GM21367 (cell line): ENCODE data around the gene AGBL2.
A peak's percentile ranks its signal among the peaks of the same experiment; 100 is the strongest.
"Not testable (repeated sequence)": the region's sequence is repeated elsewhere in the genome, so short reads cannot be mapped to it uniquely, and the experiment has no call there.

Experiments used
- ATAC-seq: cut with Tn5 transposase; IDR thresholded peaks from one replicate; pipeline ENCODE4 v1.9.1; 2021; ENCODE audit not compliant: unreplicated experiment

Gene AGBL2

GRCh38 chr11:47640506-47640905 is 74.7 kb downstream of the AGBL2 start:
- not testable (repeated sequence) for ATAC-seq

DNA sequence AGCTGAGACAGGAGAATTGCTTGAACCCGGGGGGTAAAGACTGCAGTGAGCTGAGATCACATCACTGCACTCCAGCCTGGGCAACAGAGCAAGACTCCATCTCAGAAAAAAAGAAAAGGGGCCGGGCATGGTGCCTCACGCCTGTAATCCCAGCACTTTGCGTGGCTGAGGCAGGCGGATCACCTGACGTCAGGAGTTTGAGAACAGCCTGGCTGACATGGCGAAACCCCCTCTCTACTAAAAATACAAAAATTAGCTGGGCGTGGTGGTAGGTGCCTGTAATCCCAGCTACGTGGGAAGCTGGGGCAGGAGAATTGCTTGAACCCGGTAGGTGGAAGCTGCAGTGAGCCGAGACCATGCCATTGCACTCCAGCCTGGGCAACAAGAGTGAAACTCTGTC is 78.8 kb downstream of the AGBL2 start:
- ATAC-seq: not testable (repeated sequence)

DNA sequence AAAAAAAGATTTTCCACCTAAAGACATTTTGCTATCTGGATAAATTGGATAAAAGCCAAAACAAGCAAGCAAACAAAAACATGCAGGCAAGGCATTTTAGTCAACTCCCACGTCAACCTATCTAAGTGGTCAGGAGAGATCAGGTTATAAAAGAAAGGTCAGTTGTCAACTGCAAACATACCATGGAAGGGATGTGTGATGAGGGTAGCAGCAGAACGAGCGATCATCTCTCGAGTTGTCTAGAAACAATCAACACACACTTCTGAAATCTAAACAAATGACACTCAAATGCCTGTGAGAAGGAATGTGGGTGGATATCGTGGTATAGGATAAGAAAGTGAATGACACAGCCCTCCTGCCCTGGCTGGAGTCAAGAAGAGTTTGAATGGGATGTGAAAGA is 83.7 kb downstream of the AGBL2 start:
- ATAC-seq: no peak

DNA sequence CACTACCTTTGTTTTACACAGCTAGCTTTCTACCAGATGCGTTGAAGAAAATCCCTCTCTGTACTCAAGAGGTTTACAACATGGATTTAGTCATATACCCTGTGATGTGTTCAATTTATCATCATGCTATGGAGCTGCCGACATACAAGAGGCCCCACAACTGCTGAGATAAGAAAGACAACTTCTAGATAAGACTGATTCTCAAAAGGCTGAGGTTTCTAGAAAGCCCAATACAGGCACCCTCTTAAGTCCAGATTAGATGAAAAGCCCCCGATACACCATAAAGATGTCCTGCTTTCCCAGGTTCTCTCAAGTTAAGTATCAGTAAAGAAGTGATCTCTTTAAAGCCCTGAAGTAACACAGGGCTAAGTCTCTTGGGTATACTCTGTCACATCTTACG is 87.1 kb downstream of the AGBL2 start:
- no peak for ATAC-seq

DNA sequence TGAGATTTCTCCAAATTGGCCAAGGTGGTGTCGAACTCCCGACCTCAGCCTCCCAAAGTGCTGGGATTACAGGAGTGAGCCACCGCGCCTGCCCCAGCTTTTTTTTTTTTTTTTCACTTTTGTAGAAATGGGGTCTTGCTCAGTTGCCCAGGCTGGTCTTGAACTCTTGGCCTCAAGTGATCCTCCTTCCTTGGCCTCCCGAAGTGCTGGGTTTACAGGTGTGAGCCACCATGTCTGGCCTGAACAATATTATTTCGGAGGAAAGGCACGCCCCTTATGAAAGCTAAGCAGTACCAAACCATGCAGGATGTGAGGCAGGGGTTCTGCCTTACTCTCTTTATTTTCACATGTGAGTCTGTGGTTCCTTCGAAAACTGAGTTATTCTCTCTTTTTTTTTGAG is 88.9 kb downstream of the AGBL2 start:
- ATAC-seq: no peak

- no peak for ATAC-seq
Measured at GRCh38 chr11:47620836-47621378, 94.3 kb downstream of the AGBL2 start.

- ATAC-seq: no peak
Measured at GRCh38 chr11:47617417-47617809, 97.8 kb downstream of the AGBL2 start.

GRCh38 chr11:47616726-47617416 is 98.3 kb downstream of the AGBL2 start:
- ATAC-seq: no peak

DNA sequence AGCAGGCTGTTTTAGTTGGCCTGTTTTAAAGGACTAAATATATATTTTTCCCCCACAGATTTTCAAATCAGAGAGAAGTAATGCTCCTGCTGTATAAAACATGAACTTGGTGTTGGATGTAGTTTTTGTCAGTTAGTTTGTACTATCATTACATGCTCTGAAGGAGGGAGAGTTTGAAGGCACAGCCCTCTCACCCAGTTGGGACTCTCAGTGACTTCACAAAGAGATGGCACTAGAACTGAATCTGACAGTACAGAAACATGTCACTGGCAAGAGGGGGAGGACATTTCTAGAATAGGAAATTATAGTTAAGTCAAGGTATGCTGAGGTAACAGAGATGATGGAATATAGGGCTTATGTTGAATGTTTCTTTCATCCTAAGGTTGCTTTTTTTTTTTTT is 99.9 kb downstream of the AGBL2 start:
- ATAC-seq: no peak

- ATAC-seq: peak; percentile 79
Measured at GRCh38 chr11:47611348-47611794, 103.8 kb downstream of the AGBL2 start.

GRCh38 chr11:47609675-47610074 is 105.5 kb downstream of the AGBL2 start:
- no peak for ATAC-seq
